ENCODE data around the gene RBM33.
"Not testable (repeated sequence)": the region's sequence is repeated elsewhere in the genome, so short reads cannot be mapped to it uniquely, and the experiment has no call there.

Gene RBM33

DNA sequence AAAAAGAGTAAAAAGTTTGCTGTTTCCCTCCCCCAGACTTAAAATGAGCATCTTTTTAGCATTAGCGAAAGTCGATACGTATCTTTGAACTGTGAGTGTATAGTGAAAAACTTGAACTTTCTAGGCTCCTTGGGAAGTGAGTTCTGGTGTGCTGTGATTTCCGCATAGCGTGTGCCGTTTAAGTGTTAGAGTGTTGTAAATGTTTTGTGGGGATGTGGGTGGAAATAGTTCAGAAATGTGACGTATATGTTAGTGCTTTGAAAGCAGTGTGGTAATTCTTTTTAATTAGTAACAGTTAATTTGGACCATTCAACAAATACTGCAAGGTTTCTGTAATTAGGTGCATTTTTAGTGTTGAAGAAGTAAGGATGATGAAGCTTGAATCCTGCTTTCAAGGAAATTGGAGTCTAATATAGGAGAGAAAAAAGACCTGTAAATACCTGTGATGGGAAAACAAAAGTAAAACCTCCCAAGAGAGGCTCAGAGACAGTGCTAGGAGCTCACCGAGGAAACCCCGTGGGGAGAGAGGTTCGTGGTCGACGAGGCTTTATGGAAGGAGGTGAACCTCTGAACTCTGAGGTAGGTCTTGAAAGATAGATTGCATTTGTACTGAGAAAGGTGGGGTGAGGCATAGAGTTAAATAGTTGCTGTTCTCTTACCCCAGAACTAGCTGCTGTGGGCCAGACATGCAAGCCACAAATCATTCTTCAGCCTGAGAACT lies 40.8 kb downstream of the RBM33 start:
- no peak overlapping the region for H3K4me3 ChIP-seq (ENCODE audit: control insufficient read depth, low read depth, low read length)
- TF ChIP-seq, protein P1, sequence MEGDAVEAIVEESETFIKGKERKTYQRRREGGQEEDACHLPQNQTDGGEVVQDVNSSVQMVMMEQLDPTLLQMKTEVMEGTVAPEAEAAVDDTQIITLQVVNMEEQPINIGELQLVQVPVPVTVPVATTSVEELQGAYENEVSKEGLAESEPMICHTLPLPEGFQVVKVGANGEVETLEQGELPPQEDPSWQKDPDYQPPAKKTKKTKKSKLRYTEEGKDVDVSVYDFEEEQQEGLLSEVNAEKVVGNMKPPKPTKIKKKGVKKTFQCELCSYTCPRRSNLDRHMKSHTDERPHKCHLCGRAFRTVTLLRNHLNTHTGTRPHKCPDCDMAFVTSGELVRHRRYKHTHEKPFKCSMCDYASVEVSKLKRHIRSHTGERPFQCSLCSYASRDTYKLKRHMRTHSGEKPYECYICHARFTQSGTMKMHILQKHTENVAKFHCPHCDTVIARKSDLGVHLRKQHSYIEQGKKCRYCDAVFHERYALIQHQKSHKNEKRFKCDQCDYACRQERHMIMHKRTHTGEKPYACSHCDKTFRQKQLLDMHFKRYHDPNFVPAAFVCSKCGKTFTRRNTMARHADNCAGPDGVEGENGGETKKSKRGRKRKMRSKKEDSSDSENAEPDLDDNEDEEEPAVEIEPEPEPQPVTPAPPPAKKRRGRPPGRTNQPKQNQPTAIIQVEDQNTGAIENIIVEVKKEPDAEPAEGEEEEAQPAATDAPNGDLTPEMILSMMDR (IDR thresholded peaks at IDR 0.05; ENCODE audit: control insufficient read depth, insufficient read depth, low read depth, low read length, missing control alignments), result no peak
- DNase-seq (ENCODE audit: low read depth), result no peak

DNA sequence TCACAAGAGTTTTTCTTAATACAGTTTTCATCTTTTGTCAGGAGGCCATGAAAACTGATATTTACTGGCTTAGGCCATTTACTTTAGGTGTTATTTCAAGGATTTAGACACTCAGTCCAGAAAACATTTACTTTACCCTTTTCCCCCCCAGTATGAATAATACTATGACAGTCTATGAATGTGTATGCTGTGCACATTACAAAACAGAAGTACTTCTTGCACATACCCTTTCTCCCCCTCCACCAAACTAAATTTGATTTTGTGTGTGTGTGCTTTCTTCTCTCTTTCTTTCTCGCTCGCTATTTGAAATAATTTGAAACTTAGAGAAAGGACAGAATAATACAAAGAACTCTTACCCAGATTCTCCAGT lies 41.3 kb downstream of the RBM33 start:
- DNase-seq (ENCODE audit: low read depth), result no peak
- TF ChIP-seq, protein P1 (IDR thresholded peaks at IDR 0.05; ENCODE audit: control insufficient read depth, insufficient read depth, low read depth, low read length, missing control alignments), result no peak
- no peak overlapping the region for H3K4me3 ChIP-seq (ENCODE audit: control insufficient read depth, low read depth, low read length)

DNA sequence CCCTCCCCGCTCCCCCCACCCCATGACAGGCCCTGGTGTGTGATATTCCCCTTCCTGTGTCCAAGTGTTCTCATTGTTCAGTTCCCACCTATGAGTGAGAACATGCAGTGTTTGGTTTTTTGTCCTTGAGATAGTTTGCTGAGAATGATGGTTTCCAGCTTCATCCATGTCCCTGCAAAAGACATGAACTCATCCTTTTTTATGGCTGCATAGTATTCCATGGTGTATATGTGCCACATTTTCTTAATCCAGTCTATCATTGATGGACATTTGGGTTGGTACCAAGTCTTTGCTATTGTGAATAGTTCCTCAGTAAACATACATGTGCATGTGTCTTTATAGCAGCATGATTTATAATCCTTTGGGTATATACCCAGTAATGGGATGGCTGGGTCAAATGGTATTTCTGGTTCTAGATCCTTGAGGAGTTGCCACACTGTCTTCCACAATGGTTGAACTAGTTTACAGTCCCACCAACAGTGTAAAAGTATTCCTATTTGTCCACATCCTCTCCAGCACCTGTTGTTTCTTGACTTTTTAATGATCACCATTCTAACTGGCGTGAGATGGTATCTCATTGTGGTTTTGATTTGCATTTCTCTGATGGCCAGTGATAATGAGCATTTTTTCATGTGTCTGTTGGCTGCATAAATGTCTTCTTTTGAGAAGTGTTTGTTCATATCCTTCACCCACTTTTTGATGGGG lies 42.3 kb downstream of the RBM33 start:
- not testable (repeated sequence) for H3K4me3 ChIP-seq (ENCODE audit: control insufficient read depth, low read depth, low read length)

DNA sequence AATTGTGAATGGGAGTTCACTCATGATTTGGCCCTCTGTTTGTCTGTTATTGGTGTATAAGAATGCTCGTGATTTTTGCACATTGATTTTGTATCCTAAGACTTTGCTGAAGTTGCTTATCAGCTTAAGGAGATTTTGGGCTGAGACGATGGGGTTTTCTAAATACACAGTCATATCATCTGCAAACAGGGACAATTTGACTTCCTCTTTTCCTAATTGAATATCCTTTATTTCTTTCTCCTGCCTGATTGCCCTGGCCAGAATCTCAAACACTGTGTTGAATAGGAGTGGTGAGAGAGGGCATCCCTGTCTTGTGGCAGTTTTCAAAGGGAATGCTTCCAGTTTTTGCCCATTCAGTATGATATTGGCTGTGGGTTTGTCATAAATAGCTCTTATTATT lies 43.8 kb downstream of the RBM33 start:
- DNase-seq (ENCODE audit: low read depth); H3K4me3 ChIP-seq (ENCODE audit: control insufficient read depth, low read depth, low read length): not testable (repeated sequence)

More for the DNA sequence above, 42.3 kb downstream of the RBM33 start:
- not testable (repeated sequence) for DNase-seq (ENCODE audit: low read depth)

DNA sequence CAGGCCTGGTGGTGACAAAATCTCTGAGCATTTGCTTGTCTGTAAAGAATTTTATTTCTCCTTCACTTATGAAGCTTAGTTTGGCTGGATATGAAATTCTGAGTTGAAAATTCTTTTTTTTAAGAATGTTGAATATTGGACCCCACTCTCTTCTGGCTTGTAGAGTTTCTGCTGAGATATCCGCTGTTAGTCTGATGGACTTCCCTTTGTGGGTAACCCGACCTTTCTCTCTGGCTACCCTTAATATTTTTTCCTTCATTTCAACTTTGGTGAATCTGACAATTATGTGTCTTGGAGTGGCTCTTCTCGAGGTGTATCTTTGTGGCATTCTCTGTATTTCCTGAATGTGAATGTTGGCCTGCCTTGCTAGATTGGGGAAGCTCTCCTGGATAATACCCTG lies 46.2 kb downstream of the RBM33 start:
- H3K4me3 ChIP-seq (ENCODE audit: control insufficient read depth, low read depth, low read length); DNase-seq (ENCODE audit: low read depth): not testable (repeated sequence)

DNA sequence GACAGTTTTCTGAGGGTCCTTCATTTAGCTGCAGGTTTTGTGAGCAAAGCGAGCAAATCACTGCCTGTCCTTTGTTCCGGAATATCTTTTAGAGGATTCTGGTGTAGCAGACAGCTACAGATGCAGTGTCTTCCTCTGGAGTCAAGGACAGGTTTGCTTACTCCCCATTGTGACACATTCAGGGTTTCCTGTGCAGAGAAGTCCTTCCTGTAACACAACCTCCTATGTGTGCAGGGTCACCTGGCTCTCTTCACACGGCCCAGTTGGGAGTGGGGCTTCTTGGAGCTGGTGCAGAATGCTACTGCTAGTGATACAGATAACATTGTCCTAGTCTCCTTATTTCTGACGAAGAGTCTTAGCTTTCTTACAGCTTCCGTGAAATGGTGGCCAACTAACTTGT lies 47.9 kb downstream of the RBM33 start:
- no peak for DNase-seq (ENCODE audit: low read depth)
- H3K4me3 ChIP-seq (ENCODE audit: control insufficient read depth, low read depth, low read length), result no peak overlapping the region
- TF ChIP-seq, protein P1 (IDR thresholded peaks at IDR 0.05; ENCODE audit: control insufficient read depth, insufficient read depth, low read depth, low read length, missing control alignments), result no peak

DNA sequence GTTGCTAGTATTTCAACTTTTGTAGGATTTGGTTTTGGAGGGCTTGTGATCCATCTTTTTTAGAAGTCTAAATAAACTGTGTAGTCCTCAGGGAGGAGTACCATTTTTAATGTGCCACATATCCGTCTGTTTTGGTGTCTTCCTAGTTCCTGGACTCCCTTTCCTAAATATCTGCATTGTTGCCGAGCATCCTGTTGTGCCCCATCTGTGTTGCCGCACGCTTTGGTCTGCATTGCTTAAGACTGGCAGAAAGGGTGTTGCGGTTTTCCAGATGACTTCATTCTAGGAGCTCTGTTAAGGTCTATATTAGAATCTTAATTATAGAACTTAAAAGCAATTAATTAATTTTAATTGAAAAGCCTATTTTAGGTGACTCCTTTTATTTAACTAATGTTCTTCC lies 49.4 kb downstream of the RBM33 start:
- TF ChIP-seq, protein P1 (IDR thresholded peaks at IDR 0.05; ENCODE audit: control insufficient read depth, insufficient read depth, low read depth, low read length, missing control alignments), result no peak
- no peak overlapping the region for H3K4me3 ChIP-seq (ENCODE audit: control insufficient read depth, low read depth, low read length)
- no peak for DNase-seq (ENCODE audit: low read depth)

DNA sequence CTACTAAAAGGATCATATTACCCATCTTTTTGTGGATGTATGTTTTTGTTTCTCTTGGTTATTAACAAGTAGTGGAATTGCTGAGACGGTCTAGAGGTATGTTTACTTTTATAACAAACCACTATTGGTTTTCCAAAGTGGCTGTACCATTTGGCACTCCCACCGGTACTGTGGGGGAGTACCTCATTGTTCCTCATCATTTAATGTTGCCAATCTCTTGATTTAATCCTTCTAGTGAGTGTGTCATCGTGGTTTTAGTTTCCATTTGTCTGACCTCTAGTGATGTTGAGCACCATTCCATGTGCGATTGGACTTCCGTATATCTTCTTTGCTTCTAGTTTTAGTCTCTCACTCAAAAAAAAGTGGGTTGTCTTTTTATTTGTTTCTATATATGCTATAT lies 50.4 kb downstream of the RBM33 start:
- no peak overlapping the region for H3K4me3 ChIP-seq (ENCODE audit: control insufficient read depth, low read depth, low read length)
- TF ChIP-seq, protein P1 (IDR thresholded peaks at IDR 0.05; ENCODE audit: control insufficient read depth, insufficient read depth, low read depth, low read length, missing control alignments), result no peak
- no peak for DNase-seq (ENCODE audit: low read depth)
